SJCRH30 (cell line): ENCODE results near the gene CD72. TPM values are rescaled to one million over a fixed set of nuclear protein-coding genes. Genes with fewer than 3 reads are reported as not detected.

Source experiments
- DNase-seq, 2 experiments: peaks; one replicate each; pipeline ENCODE4 v3.0.0-alpha.2; 2015 to 2020
- H3K27ac ChIP-seq: fragments of 250-450 bp; sonication (Bioruptor Pico); 2 replicates; pipeline ENCODE4 v1.5.1; 2020; ENCODE audit warnings: mild to moderate bottlenecking, moderate library complexity
- H3K27me3 ChIP-seq: fragments of 250-450 bp; sonication (Bioruptor Pico); 2 replicates; pipeline ENCODE4 v1.5.1; 2020; ENCODE audit warnings: mild to moderate bottlenecking, moderate library complexity
- H3K36me3 ChIP-seq: fragments of 250-450 bp; sonication (Bioruptor Pico); 2 replicates; pipeline ENCODE4 v1.5.1; 2020; ENCODE audit warnings: mild to moderate bottlenecking, moderate library complexity
- H3K4me1 ChIP-seq: fragments of 250-450 bp; sonication (Bioruptor Pico); 2 replicates; pipeline ENCODE4 v1.5.1; 2020; ENCODE audit warnings: mild to moderate bottlenecking, moderate library complexity
- H3K4me3 ChIP-seq: fragments of 250-450 bp; sonication (Bioruptor Pico); 2 replicates; pipeline ENCODE4 v1.5.1; 2020; ENCODE audit warnings: mild to moderate bottlenecking, moderate library complexity
- H3K9me3 ChIP-seq: fragments of 250-450 bp; sonication (Bioruptor Pico); replicated peaks from 2 replicates; pipeline ENCODE4 v1.5.1; 2020; ENCODE audit warnings: mild to moderate bottlenecking, moderate library complexity
- total RNA-seq: library from RNA; depleted of rRNA; stranded (reverse); fragments of >200 nt; shearing (Covaris generic); gene quantifications from 2 replicates; pipeline ENCODE4 v1.2.3, GENCODE V29; 2014; rRNA removed

The CD72 gene
- total RNA-seq, 1 experiment from 2014 or later = not detected

GRCh38 chr9:35568196-35568595 is 50.0 kb downstream of the CD72 start:
- Histone ChIP-seq H3K27me3 (no peaks in the 10 kb centered on the region), H3K27ac (no peak overlapping the region), H3K4me3 (no peak overlapping the region), H3K9me3 (no peaks in the 10 kb centered on the region), H3K36me3 (no peaks in the 10 kb centered on the region), H3K4me1 (peaks cover 13% of the 10 kb centered on the region)
- DNase-seq = peak in 1 of 2 experiments; percentile 24

GRCh38 chr9:35566417-35566816 is 51.8 kb downstream of the CD72 start:
- Histone ChIP-seq H3K9me3 (no peaks in the 10 kb centered on the region), H3K27ac (peak overlapping the region; percentile 63), H3K36me3 (no peaks in the 10 kb centered on the region), H3K4me1 (peaks cover 13% of the 10 kb centered on the region), H3K27me3 (no peaks in the 10 kb centered on the region), H3K4me3 (no peak overlapping the region)
- peak; percentile 87 for DNase-seq

- H3K27me3 ChIP-seq = no peaks in the 10 kb centered on the region
- H3K36me3 ChIP-seq = no peaks in the 10 kb centered on the region
- H3K4me3 ChIP-seq = no peak overlapping the region
- no peak overlapping the region for H3K27ac ChIP-seq
- H3K9me3 ChIP-seq = no peaks in the 10 kb centered on the region
- DNase-seq = no peak
- peaks cover 13% of the 10 kb centered on the region for H3K4me1 ChIP-seq
These were observed 53.6 kb downstream of the CD72 start for GRCh38 chr9:35564658-35565061.

- Histone ChIP-seq H3K27ac (no peak overlapping the region), H3K4me3 (no peak overlapping the region), H3K4me1 (peaks cover 13% of the 10 kb centered on the region)
These were observed 54.4 kb downstream of the CD72 start for GRCh38 chr9:35563791-35564197.

GRCh38 chr9:35562895-35563780 is 55.1 kb downstream of the CD72 start:
- Histone ChIP-seq H3K4me1 (peaks cover 13% of the 10 kb centered on the region), H3K27ac (no peak overlapping the region), H3K4me3 (no peak overlapping the region), H3K9me3 (no peaks in the 10 kb centered on the region), H3K36me3 (no peaks in the 10 kb centered on the region), H3K27me3 (no peaks in the 10 kb centered on the region)
- no peak for DNase-seq

More at GRCh38 chr9:35563791-35564197, 54.4 kb downstream of the CD72 start:
- DNase-seq = peak in 1 of 2 experiments; percentile 10
- no peaks in the 10 kb centered on the region for H3K27me3 ChIP-seq
- H3K9me3 ChIP-seq = no peaks in the 10 kb centered on the region
- H3K36me3 ChIP-seq = no peaks in the 10 kb centered on the region

- no peak for DNase-seq
- Histone ChIP-seq H3K4me1 (peaks cover 9% of the 10 kb centered on the region), H3K36me3 (no peaks in the 10 kb centered on the region)
These were observed 56.5 kb downstream of the CD72 start for GRCh38 chr9:35561468-35562261.

GRCh38 chr9:35560625-35561337 is 57.4 kb downstream of the CD72 start:
- H3K4me1 ChIP-seq = peaks cover 2% of the 10 kb centered on the region; the same call in 1 of the 2 replicates
- no peak for DNase-seq
- no peak overlapping the region for H3K27ac ChIP-seq
- H3K36me3 ChIP-seq = no peaks in the 10 kb centered on the region
- H3K4me3 ChIP-seq = no peak overlapping the region
- H3K27me3 ChIP-seq = no peaks in the 10 kb centered on the region
- no peaks in the 10 kb centered on the region for H3K9me3 ChIP-seq

More at GRCh38 chr9:35561468-35562261, 56.5 kb downstream of the CD72 start:
- H3K27ac ChIP-seq = no peak overlapping the region
- H3K4me3 ChIP-seq = no peak overlapping the region
- no peaks in the 10 kb centered on the region for H3K27me3 ChIP-seq
- H3K9me3 ChIP-seq = no peaks in the 10 kb centered on the region

Other genes starting within 250 kb of the CD72 start
- 5.3 and 5.6 TPM in 2 replicates for gene RUSC2, start 128.3 kb downstream of the CD72 start, total RNA-seq
- 9.2 and 10.1 TPM in 2 replicates for gene TESK1, start 13.2 kb downstream of the CD72 start, total RNA-seq
- 0.13 TPM in 1 of 2 replicates, not detected in the other for gene SIT1, start 32.5 kb upstream of the CD72 start, total RNA-seq
- gene RMRP, start 39.6 kb upstream of the CD72 start, total RNA-seq = 8,654 and 17,072 TPM in 2 replicates
- gene CCDC107, start 39.9 kb upstream of the CD72 start, total RNA-seq = 6.1 and 6.6 TPM in 2 replicates
- gene ARHGEF39, start 46.8 kb upstream of the CD72 start, total RNA-seq = 10.5 and 11.9 TPM in 2 replicates
- 2.5 and 3.2 TPM in 2 replicates for gene CA9, start 55.5 kb upstream of the CD72 start, total RNA-seq
- gene TPM2, start 71.5 kb upstream of the CD72 start, total RNA-seq = 427 and 459 TPM in 2 replicates
- 65.0 and 70.4 TPM in 2 replicates for gene TLN1, start 113.8 kb upstream of the CD72 start, total RNA-seq
- gene CREB3, start 114.3 kb upstream of the CD72 start, total RNA-seq = 21.1 and 21.6 TPM in 2 replicates
- 34.4 and 37.1 TPM in 2 replicates for gene GBA2, start 130.8 kb upstream of the CD72 start, total RNA-seq
- gene RGP1, start 130.9 kb upstream of the CD72 start, total RNA-seq = 14.6 and 16.3 TPM in 2 replicates
- not detected in 2 replicates for gene MSMP, start 135.9 kb upstream of the CD72 start, total RNA-seq
- gene NPR2, start 173.2 kb upstream of the CD72 start, total RNA-seq = 0.24 and 0.41 TPM in 2 replicates
- gene SPAG8, start 193.8 kb upstream of the CD72 start, total RNA-seq = 0.20 and 0.63 TPM in 2 replicates
- gene HINT2, start 196.6 kb upstream of the CD72 start, total RNA-seq = 21.3 and 28.2 TPM in 2 replicates
- not detected in 2 replicates for gene FAM221B, start 210.3 kb upstream of the CD72 start, total RNA-seq
- 1.7 and 2.1 TPM in 2 replicates for gene TMEM8B, start 210.8 kb upstream of the CD72 start, total RNA-seq